Measurements from ENCODE around the gene CACNA2D3. TPM values are rescaled to one million over a fixed set of nuclear protein-coding genes. Genes with fewer than 3 reads are reported as not detected.

The CACNA2D3 gene
- polyA plus RNA-seq, 3 donors, result 8.3 to 21.5 (median 10.4) TPM

- DNase-seq, result no peak
- Mint-ChIP-seq H3K27me3 (ENCODE audit: low read depth in 3 of 3) (peaks cover 0 to 4% (median 0%) of the 10 kb centered on the region in 3 donors), H3K4me3 (no peak overlapping the region), H3K36me3 (no peaks in the 10 kb centered on the region), H3K9me3 (peaks cover 0 to 13% (median 3%) of the 10 kb centered on the region in 7 donors), H3K4me1 (no peaks in the 10 kb centered on the region), H3K27ac (no peak overlapping the region)
- H3K27ac ChIP-seq (ENCODE audit: low read depth in 1 of 2, low read length in 2 of 2), result no peak overlapping the region
- intact Hi-C loops (cut with micrococcal nuclease), result no loop called here
- peaks cover 0 to 3% of the 10 kb centered on the region in 2 donors for H3K9me3 ChIP-seq (replicated peaks in 1 of 2; ENCODE audit: control insufficient read depth in 1 of 2, insufficient read depth in 1 of 2, low read length in 2 of 2)
- H3K4me1 ChIP-seq (ENCODE audit: control insufficient read depth in 1 of 2, insufficient read depth in 2 of 2, low read length in 2 of 2), result no peaks in the 10 kb centered on the region
- WGBS (ENCODE audit: insufficient coverage), result no CpG with 5 or more reads among the region's 1 CpG
- no peaks in the 10 kb centered on the region for H3K79me2 ChIP-seq (ENCODE audit: insufficient read depth, low read length)
- H3K36me3 ChIP-seq (replicated peaks in 1 of 2; ENCODE audit: control insufficient read depth in 1 of 2, insufficient read depth in 2 of 2, low read length in 2 of 2), result no peaks in the 10 kb centered on the region
- no peak overlapping the region for H3K4me2 ChIP-seq (replicated peaks; ENCODE audit: extremely low read depth, low read length, poor library complexity, severe bottlenecking)
- H3K27me3 ChIP-seq (ENCODE audit: control insufficient read depth in 2 of 2, insufficient read depth in 2 of 2, low read length in 2 of 2), result no peaks in the 10 kb centered on the region
- H2AFZ ChIP-seq (ENCODE audit: insufficient read depth, low read depth, low read length, poor library complexity, severe bottlenecking), result no peak overlapping the region
- H3K9ac ChIP-seq (ENCODE audit: insufficient read depth, low read length, poor library complexity, severe bottlenecking), result no peak overlapping the region
- no peak overlapping the region for H3K4me3 ChIP-seq (replicated peaks in 1 of 3; ENCODE audit: low read depth in 2 of 3, low read length in 3 of 3)
- no peak for TF ChIP-seq CTCF (IDR thresholded peaks at IDR 0.05)
- no peaks in the 10 kb centered on the region for H4K20me1 ChIP-seq (ENCODE audit: insufficient read depth, low read length)
These were observed 624.4 kb downstream of the CACNA2D3 start for GRCh38 chr3:54746722-54747121.

DNA sequence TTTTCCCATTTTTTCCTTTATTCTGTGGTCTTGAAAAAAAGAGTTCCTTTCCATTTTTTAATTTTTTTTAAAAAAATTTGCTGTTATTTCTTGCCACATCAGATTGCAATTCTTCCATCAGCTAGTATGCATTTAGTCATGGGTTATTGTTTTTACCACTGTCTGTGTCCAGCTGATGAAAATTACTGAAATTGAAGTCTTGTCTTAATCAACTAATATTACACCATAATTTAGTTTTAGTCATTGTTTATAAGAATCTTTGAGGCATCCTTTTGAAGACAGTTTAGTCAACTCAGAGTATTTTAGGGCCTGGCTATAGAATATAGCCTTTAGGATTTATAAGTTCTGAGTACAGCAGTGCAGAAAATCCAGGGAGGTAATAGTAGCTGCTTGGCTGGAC lies 633.4 kb downstream of the CACNA2D3 start:
- TF ChIP-seq CTCF (IDR thresholded peaks at IDR 0.05), result no peak
- no peaks in the 10 kb centered on the region for H3K36me3 Mint-ChIP-seq
- H3K4me3 Mint-ChIP-seq, result no peak overlapping the region
- H3K27me3 ChIP-seq (ENCODE audit: control insufficient read depth in 2 of 2, insufficient read depth in 2 of 2, low read length in 2 of 2), result no peaks in the 10 kb centered on the region
- DNase-seq, result no peak
- no peaks in the 10 kb centered on the region for H4K20me1 ChIP-seq (ENCODE audit: insufficient read depth, low read length)
- no peak overlapping the region for H3K27ac ChIP-seq (ENCODE audit: low read depth in 1 of 2, low read length in 2 of 2)
- no peak overlapping the region for H2AFZ ChIP-seq (ENCODE audit: insufficient read depth, low read depth, low read length, poor library complexity, severe bottlenecking)
- peaks cover 0 to 5% (median 2%) of the 10 kb centered on the region in 3 donors for H3K27me3 Mint-ChIP-seq (ENCODE audit: low read depth in 3 of 3)
- H3K9me3 Mint-ChIP-seq, result peaks cover 0 to 22% (median 5%) of the 10 kb centered on the region in 7 donors
- H3K36me3 ChIP-seq (replicated peaks in 1 of 2; ENCODE audit: control insufficient read depth in 1 of 2, insufficient read depth in 2 of 2, low read length in 2 of 2), result no peaks in the 10 kb centered on the region
- H3K9me3 ChIP-seq (replicated peaks in 1 of 2; ENCODE audit: control insufficient read depth in 1 of 2, insufficient read depth in 1 of 2, low read length in 2 of 2), result peaks cover 12 to 18% of the 10 kb centered on the region in 2 donors
- H3K4me1 ChIP-seq (ENCODE audit: control insufficient read depth in 1 of 2, insufficient read depth in 2 of 2, low read length in 2 of 2), result no peaks in the 10 kb centered on the region
- H3K9ac ChIP-seq (ENCODE audit: insufficient read depth, low read length, poor library complexity, severe bottlenecking), result no peak overlapping the region
- H3K4me1 Mint-ChIP-seq, result no peaks in the 10 kb centered on the region
- intact Hi-C loops (cut with micrococcal nuclease), result no loop called here
- H3K27ac Mint-ChIP-seq, result no peak overlapping the region
- no peak overlapping the region for H3K4me3 ChIP-seq (replicated peaks in 1 of 3; ENCODE audit: low read depth in 2 of 3, low read length in 3 of 3)
- no peaks in the 10 kb centered on the region for H3K79me2 ChIP-seq (ENCODE audit: insufficient read depth, low read length)
- no peak overlapping the region for H3K4me2 ChIP-seq (replicated peaks; ENCODE audit: extremely low read depth, low read length, poor library complexity, severe bottlenecking)

Data from CD14-positive monocyte (primary cell).